ENCODE measurements around the gene NDST4. TPM values are rescaled to one million over a fixed set of nuclear protein-coding genes. Genes with fewer than 3 reads are reported as not detected.

Gene NDST4
- total and polyA plus RNA-seq, 4 donors, result not detected

DNA sequence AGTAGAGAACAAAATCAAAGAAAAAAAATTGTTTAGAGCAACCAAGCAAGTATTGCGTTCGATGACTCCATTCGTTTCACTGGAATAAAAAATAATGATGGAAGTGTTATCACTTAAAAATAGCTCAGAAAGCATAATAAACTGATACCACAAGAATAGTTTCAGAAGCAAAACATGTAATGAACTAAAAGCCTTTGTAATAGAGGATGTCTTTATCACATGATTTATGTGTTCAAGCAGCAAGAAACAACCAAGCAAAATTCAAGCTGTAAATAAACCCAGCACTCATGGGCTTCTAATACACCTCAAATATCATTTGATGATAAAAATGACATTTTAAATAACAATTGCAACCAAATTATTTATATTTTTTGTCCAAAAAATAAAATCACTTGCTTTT lies 192.2 kb downstream of the NDST4 start:
- WGBS, result 54% methylated on average over 3 of the region's 3 CpGs
- H3K4me1 ChIP-seq (ENCODE audit: control insufficient read depth in 4 of 4, insufficient read depth in 4 of 4, low read length in 3 of 4), result no peaks in the 10 kb centered on the region
- no peak for TF ChIP-seq YY1 (IDR thresholded peaks at IDR 0.05)
- no peak for TF ChIP-seq JUND (IDR thresholded peaks at IDR 0.05)
- no peak for DNase-seq (ENCODE audit: low spot score)
- H3K9me3 ChIP-seq (ENCODE audit: control insufficient read depth in 4 of 4, low read length in 3 of 4), result no peaks in the 10 kb centered on the region
- no peak overlapping the region for H3K4me3 ChIP-seq (ENCODE audit: low read depth in 1 of 3, low read length in 3 of 3)
- no peaks in the 10 kb centered on the region for H3K27me3 ChIP-seq (ENCODE audit: control insufficient read depth in 4 of 4, insufficient read depth in 4 of 4, low read length in 3 of 4)
- H3K36me3 ChIP-seq (ENCODE audit: control insufficient read depth in 4 of 4, insufficient read depth in 3 of 4, low read depth in 1 of 4, low read length in 3 of 4), result no peaks in the 10 kb centered on the region
- no peak overlapping the region for H3K9ac ChIP-seq (ENCODE audit: low read depth in 1 of 2, low read length in 2 of 2)
- H3K27ac ChIP-seq (ENCODE audit: low read depth in 1 of 2, low read length in 2 of 2), result no peak overlapping the region

DNA sequence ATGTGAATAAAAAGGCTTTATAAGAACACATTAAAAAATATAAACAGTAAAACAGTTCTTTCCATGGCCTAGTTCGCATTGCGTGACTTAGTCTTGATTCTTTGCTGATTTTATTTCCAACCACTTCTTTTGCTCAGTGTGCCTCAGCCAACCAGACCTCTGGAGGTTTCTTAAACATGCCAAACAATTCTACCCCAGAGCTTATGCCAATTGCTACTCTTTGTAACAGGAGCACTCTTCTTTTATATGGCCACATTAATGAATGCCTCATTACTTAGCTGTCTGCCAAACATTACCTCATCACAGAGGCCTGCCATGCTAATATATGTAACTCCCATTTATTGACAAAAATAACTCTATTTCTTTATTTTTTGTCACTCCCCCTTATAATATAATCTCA lies 202.3 kb downstream of the NDST4 start:
- Histone ChIP-seq H3K36me3 (ENCODE audit: control insufficient read depth in 4 of 4, insufficient read depth in 3 of 4, low read depth in 1 of 4, low read length in 3 of 4) (no peaks in the 10 kb centered on the region), H3K4me3 (ENCODE audit: low read depth in 1 of 3, low read length in 3 of 3) (no peak overlapping the region), H3K9me3 (ENCODE audit: control insufficient read depth in 4 of 4, low read length in 3 of 4) (no peaks in the 10 kb centered on the region), H3K27me3 (ENCODE audit: control insufficient read depth in 4 of 4, insufficient read depth in 4 of 4, low read length in 3 of 4) (no peaks in the 10 kb centered on the region), H3K27ac (ENCODE audit: low read depth in 1 of 2, low read length in 2 of 2) (no peak overlapping the region), H3K4me1 (ENCODE audit: control insufficient read depth in 4 of 4, insufficient read depth in 4 of 4, low read length in 3 of 4) (no peaks in the 10 kb centered on the region), H3K9ac (ENCODE audit: low read depth in 1 of 2, low read length in 2 of 2) (no peak overlapping the region)
- TF ChIP-seq, protein P1, sequence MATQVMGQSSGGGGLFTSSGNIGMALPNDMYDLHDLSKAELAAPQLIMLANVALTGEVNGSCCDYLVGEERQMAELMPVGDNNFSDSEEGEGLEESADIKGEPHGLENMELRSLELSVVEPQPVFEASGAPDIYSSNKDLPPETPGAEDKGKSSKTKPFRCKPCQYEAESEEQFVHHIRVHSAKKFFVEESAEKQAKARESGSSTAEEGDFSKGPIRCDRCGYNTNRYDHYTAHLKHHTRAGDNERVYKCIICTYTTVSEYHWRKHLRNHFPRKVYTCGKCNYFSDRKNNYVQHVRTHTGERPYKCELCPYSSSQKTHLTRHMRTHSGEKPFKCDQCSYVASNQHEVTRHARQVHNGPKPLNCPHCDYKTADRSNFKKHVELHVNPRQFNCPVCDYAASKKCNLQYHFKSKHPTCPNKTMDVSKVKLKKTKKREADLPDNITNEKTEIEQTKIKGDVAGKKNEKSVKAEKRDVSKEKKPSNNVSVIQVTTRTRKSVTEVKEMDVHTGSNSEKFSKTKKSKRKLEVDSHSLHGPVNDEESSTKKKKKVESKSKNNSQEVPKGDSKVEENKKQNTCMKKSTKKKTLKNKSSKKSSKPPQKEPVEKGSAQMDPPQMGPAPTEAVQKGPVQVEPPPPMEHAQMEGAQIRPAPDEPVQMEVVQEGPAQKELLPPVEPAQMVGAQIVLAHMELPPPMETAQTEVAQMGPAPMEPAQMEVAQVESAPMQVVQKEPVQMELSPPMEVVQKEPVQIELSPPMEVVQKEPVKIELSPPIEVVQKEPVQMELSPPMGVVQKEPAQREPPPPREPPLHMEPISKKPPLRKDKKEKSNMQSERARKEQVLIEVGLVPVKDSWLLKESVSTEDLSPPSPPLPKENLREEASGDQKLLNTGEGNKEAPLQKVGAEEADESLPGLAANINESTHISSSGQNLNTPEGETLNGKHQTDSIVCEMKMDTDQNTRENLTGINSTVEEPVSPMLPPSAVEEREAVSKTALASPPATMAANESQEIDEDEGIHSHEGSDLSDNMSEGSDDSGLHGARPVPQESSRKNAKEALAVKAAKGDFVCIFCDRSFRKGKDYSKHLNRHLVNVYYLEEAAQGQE (IDR thresholded peaks at IDR 0.05), result no peak
- TF ChIP-seq NR2F2 (IDR thresholded peaks at IDR 0.05) (no peak), FOXA1 (IDR thresholded peaks at IDR 0.05) (no peak), FOXA2 (IDR thresholded peaks at IDR 0.05) (no peak), GABPA (IDR thresholded peaks at IDR 0.05 in 1 of 2, conservative IDR thresholded peaks at IDR 0.05 in 1 of 2) (no peak), EGR1 (IDR thresholded peaks at IDR 0.05; ENCODE audit: low read depth in 2 of 2) (no peak), HNF4A (conservative IDR thresholded peaks at IDR 0.05) (no peak), HNF4G (IDR thresholded peaks at IDR 0.05) (no peak), RXRA (IDR thresholded peaks at IDR 0.05) (no peak), TAF1 (conservative IDR thresholded peaks at IDR 0.05) (no peak), RAD21 (IDR thresholded peaks at IDR 0.05) (no peak), YY1 (IDR thresholded peaks at IDR 0.05) (no peak), SP1 (IDR thresholded peaks at IDR 0.05) (no peak)
- TF ChIP-seq, protein P2, sequence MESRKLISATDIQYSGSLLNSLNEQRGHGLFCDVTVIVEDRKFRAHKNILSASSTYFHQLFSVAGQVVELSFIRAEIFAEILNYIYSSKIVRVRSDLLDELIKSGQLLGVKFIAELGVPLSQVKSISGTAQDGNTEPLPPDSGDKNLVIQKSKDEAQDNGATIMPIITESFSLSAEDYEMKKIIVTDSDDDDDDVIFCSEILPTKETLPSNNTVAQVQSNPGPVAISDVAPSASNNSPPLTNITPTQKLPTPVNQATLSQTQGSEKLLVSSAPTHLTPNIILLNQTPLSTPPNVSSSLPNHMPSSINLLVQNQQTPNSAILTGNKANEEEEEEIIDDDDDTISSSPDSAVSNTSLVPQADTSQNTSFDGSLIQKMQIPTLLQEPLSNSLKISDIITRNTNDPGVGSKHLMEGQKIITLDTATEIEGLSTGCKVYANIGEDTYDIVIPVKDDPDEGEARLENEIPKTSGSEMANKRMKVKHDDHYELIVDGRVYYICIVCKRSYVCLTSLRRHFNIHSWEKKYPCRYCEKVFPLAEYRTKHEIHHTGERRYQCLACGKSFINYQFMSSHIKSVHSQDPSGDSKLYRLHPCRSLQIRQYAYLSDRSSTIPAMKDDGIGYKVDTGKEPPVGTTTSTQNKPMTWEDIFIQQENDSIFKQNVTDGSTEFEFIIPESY (IDR thresholded peaks at IDR 0.05), result no peak
- TF ChIP-seq, protein P3, sequence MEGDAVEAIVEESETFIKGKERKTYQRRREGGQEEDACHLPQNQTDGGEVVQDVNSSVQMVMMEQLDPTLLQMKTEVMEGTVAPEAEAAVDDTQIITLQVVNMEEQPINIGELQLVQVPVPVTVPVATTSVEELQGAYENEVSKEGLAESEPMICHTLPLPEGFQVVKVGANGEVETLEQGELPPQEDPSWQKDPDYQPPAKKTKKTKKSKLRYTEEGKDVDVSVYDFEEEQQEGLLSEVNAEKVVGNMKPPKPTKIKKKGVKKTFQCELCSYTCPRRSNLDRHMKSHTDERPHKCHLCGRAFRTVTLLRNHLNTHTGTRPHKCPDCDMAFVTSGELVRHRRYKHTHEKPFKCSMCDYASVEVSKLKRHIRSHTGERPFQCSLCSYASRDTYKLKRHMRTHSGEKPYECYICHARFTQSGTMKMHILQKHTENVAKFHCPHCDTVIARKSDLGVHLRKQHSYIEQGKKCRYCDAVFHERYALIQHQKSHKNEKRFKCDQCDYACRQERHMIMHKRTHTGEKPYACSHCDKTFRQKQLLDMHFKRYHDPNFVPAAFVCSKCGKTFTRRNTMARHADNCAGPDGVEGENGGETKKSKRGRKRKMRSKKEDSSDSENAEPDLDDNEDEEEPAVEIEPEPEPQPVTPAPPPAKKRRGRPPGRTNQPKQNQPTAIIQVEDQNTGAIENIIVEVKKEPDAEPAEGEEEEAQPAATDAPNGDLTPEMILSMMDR (IDR thresholded peaks at IDR 0.05; ENCODE audit: low read depth, low read length, missing input control), result no peak
- TF ChIP-seq, protein P4, sequence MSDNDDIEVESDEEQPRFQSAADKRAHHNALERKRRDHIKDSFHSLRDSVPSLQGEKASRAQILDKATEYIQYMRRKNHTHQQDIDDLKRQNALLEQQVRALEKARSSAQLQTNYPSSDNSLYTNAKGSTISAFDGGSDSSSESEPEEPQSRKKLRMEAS (IDR thresholded peaks at IDR 0.05), result no peak
- TF ChIP-seq, protein P5, sequence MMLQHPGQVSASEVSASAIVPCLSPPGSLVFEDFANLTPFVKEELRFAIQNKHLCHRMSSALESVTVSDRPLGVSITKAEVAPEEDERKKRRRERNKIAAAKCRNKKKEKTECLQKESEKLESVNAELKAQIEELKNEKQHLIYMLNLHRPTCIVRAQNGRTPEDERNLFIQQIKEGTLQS (IDR thresholded peaks at IDR 0.05), result no peak
- DNase-seq (ENCODE audit: low spot score), result no peak
- WGBS, result 84% methylated on average over 2 of the region's 2 CpGs

Data from liver (tissue), 9 donors.